Occipital lobe (tissue), 2 donors: ENCODE results near the gene DLG2. TPM values are rescaled to one million over a fixed set of nuclear protein-coding genes. Genes with fewer than 3 reads are reported as not detected.

Experiments
- DNase-seq: peaks from one replicate; lab custom pipeline; 2025; lab: John Stamatoyannopoulos, UW
- total RNA-seq: library from RNA; depleted of rRNA; stranded (reverse); fragments of >200 nt; gene quantifications from one replicate; pipeline ENCODE4 v1.2.3, GENCODE V29; 2014

DLG2 gene
- total RNA-seq, 1 donor from 2014 or later, result 353 TPM

DNA sequence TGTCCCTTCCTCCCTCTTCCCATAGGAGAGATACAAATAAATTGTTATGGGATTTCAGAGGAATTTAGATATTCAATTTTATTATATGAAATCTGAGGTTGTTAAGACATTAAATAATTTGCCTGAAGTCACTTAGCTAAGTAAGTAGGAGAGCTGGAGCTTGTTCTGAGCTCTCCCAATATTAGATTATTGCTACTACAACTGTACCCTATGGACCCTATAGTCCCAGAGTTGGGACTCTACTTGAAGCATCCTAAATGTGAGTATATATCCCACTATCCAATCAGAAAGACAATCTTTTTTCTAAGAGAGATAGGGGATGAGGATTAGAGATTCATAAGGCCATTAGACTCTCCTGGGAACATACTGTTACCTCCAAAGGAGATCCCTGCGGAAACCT lies 1130.0 kb downstream of the DLG2 start:
- no peak for DNase-seq

DNA sequence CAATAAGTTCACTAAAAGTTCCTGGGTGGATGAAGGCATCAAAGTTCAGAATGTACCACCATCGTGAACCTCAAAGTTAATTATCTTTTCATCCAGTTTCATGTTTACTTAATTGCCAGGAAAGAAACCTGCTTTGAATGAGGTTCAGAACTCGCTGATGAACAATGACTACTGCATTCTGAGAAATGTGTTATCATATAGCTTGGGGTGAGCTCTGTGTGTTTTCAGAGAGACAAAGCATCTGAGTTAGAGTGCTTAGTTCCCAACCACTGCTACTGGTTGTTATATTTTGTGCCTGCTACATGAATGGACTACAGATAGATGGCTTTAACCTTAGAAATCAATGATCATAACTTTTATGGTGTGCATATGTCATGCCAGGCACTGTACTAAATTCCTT lies 1131.0 kb downstream of the DLG2 start:
- DNase-seq, result no peak

DNA sequence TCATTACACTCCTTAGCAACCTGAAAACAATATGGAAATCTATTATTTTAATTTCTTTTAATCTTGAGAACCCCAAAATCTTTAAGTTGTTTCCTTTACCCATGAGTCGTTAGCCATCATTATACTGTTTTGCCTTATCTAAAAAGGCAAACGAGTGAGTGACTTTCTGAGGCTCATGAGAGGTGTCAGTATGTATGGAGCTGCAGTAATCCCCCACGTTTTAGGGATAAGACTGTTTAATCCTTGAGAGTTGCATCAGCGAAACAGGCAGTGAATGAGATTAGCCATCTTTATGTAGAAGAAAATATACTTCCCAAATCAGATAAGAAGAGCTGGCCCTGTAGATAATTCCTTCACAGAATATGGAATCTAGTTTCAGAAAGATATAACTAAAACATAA lies 1147.0 kb downstream of the DLG2 start:
- DNase-seq, result no peak

DNA sequence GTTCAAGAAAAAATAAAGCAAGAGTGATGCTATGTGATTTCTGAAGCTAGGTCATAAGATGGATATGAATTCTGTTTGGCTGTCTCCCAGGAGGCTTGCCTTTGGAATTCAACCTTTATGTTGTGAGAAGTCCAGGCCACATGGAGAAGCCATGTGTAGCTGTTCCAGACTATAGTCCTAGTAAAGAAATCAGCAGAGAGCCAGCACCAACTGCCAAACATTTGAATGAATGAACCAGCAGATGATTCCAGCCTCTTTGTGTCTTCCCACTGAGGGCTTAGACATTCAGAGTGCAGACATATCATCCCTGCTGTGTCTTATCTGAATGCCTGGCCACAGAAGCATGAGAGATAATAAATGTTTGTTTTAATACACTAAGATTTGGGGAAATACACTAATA lies 1150.6 kb downstream of the DLG2 start:
- DNase-seq, result no peak

DNA sequence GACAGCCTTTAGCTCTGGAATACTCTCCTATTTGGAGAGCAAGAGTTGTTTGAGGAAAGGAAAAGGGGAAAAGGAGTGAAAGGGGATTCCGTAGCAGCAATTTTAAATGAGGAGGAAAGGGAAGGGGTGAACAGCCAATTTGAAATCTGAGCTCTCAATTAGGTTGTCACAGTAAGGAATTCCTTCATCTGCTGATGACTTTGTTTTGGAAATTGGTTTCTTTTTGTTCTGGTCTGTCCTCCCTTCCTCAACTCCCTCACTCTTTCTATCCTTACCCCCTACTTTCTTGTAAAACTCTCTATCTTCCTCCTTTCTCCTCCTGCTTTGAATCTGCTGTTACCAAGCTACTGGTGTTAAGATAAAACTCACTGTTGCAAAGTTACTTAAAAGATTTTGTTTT lies 1155.6 kb downstream of the DLG2 start:
- no peak for DNase-seq

DNA sequence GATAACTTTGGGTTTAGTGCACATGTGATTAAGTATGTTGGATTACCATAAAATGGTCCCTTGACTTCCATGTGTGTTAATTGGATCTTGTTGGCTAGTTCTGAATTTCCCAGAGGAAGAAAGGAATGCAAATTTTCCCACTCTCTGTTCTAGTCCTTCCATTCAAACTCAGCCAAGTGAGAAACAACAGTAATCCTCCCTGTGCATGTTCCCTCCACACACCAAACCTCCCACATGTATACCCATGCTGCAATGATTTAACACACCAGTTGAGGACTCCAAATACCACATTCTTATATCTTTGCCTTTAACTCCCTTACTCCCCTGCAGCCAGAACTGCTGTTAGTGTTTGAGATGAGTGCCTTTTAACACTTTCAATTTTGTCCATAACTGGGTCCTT lies 1158.9 kb downstream of the DLG2 start:
- DNase-seq, result no peak

DNA sequence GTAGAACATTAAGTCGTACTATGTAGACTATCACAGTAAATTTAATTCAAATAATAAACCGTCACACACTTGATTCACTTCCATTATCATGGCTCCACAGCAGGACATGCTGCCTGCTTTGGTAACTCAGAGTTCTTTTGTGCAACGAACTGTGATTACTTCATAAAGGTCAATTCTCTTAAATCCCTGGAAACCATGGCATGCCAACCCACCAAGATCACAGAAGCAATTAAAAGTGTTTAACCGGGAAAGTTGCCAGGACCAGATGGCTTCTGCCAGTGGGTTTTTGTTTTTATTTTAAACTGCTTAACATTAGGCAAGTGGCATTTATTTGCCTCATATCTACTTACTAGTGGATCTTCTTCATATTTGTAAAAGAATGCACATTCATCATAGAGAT lies 1162.1 kb downstream of the DLG2 start:
- DNase-seq, result no peak

DNA sequence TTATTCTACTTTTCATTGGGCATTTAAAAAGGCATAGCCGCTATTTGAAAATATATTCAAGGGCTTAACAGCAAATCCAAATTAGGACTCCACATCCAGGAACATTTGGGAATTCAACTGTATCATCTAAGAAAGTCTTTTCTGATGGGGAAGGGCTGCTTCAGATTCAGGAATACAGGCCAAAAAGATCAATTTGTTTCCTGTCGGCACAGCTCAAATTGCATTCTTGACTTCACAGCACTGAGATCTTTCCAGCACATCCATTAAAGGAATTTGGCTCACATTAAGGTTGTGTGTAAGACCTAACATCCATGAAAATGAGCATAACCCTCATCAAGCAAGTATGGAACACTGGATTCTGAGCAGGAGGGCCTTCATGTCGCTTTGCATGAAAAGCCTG lies 1171.5 kb downstream of the DLG2 start:
- no peak for DNase-seq

DNA sequence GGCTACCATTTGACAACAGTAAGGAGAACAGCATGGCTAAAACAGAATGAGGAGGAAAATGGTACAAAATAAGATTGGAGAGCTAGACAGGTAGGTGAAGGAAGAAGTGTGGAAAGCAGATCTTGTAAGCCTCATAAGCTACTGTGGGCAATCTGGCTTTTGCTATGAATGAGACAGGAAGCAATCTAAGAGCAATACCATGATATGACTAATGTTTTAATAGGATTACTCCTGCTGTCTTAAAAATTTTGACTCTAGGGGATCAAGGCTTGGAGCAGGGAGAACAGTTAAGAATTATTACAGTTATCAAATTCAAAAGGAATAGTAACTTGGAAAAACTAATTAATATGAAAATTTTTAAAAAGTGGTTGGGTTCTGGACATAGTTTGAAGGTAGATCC lies 1174.9 kb downstream of the DLG2 start:
- DNase-seq, result no peak

DNA sequence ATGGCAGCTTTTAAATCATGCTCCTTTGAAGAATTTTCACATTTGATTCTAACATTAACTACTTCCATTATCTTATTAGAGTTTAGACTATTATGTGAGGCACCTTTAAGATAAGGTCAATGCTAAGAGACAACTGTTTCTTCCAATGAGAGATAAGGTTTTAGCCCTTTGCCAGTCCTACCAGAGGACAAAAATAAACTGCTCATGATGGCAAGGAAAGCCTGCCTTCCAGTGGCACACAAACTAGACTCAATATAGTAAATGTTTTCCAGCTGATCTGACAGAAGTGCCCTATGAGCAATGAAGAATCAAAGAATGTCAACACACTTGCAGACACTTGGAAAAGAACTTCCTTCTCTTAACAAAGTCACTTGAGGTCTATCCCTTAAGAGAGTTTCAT lies 1188.6 kb downstream of the DLG2 start:
- no peak for DNase-seq

DNA sequence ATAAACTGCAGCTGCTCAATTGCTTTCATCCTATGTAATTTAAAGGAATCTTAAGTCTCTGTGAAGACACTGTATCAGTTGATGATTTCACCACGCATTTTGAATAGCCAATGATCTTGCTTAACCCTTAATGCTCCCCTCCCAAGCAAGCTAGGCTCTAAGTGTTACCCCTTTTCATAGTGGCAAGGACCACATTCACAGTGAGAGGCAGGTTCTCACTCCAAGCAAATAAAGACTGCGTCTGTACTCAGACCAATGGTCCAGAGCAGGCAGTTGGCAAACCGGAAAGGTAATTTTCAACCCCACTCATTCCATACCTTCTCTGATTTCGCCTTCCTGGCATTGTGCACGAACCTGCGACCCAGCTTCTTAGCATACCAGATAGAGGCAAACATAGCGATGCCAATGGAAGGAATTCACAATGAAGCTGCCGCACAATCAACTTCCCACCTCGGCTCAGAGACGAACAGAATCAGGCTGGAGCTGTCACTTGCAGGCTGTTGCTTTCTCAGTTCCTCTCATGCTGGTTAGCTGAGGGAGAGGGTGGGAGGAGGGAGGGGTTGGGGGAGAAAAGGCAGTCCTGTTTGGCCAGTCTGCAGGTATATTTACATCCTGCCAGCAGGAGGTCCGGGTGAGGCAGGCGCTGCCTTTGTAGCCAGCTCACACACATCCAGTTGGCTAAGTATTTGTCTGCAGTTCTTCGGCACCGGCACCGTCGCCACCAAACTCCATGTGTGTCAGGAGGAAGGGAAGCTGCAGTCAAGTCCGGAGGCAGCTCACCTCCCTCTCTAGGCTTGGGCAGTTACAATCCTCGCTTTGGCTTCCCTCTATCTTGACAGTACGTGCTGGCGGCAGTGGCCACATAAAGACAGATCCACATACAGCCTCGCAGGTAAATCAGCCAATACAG lies 1189.8 kb downstream of the DLG2 start:
- peak; percentile 50 for DNase-seq

DNA sequence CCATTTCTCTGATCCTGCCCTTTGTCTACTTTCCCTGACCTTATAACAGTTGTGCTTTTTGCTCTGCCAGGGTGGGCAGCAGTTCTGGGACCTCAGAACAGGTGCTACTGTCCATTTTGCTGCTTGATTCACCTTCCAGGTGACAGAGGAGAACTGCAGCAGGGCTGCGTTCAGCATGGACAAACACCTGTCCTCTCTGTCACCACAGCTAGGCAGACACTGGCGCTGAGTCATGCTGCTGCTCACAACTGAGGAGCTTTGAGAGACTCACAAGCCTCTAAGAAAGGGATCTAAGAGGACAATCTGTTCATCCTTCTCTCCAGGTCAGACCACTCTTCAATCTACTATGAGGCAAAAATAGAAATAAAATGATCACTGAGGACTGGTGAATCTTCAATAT lies 1196.5 kb downstream of the DLG2 start:
- peak; percentile 4 for DNase-seq

DNA sequence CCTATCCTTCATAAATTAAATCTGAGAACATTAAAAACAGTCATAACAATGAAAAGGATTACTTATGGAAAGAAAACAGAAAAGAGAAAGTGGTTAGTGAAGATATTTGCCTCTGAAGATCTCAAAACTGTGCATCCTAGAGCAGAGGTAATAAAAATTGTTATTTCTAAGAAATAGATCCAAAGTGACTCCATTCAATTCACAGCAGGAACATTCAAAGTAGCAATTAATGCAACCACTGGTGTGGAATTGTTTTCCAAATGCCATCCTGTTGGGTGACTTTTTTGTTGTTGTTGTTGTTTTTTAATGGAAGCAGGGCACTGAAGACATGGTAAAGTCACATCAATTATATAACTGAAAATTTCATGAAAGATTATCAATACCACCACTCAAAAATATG lies 1201.5 kb downstream of the DLG2 start:
- DNase-seq, result no peak

DNA sequence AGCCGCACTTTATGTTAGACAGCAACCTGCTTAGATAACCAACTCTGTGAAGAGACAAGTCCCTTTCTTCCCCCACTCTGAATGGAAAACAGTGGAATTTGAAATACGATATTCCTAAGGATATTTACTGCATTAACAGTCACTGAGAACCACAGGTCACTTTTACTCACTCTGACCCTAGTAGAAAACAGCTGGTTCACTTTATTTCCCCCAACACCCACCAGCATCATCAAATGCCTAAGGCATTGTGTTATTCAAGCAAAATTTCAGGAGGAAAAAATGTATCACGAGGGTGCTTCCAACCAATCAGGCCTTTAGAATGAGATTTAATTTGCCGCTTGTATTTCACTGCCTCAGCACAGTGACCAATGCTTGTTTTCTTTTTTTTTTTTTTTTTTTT lies 1206.9 kb downstream of the DLG2 start:
- no peak for DNase-seq

DNA sequence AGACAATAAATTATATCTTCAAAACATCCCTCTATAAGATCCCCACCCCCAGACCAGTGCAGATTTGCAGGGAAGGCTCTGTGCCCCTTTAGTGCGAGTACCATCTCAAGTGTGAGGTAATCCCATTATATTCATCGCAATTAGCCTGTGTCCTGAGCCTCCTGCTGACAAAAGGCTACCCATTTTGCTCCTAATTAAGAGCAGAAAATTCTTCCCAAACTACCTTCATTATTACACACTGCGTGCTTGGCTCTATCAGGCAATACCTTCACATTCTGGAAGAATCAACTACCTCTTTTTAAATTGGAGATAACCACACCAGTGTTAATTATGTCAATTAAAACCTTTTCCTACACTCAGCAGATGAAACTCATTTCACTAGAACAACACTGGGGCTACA lies 1207.5 kb downstream of the DLG2 start:
- no peak for DNase-seq

DNA sequence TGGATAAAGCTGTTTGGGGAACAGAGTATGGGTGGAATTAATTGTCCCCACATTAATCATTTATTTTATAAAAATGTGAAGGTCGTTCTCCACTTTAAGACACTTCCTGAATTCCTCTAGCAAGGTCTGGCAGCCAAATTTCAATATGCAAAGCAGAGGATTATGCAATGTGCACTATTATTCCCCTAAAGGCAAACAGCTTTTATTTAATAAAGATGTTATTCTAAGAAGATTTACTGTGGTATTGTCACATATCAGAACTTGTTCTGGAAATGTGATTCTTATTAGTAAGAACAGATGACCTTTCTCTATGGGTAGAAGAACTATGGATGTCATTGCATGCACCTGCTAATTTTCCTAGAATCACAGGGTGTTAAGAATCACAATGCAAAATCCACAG lies 1212.2 kb downstream of the DLG2 start:
- DNase-seq, result no peak

DNA sequence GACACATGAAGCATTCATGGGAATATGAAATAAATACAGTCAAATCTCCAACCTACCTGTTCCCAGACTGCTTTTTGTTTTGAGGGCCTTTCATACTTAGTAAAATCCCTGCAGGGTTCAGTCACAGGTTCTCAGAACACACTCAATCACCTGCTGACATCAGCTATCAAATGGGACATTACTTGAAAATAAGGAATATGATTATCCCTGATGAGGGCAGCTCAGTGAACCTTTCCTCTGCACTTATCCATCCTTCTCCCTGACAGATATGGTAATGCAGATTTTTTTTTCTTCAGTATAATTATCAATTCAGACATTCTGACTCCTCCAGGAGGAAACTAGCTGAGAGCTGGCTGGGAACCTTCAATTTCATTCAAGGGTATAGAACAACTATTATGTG lies 1213.6 kb downstream of the DLG2 start:
- DNase-seq, result no peak

DNA sequence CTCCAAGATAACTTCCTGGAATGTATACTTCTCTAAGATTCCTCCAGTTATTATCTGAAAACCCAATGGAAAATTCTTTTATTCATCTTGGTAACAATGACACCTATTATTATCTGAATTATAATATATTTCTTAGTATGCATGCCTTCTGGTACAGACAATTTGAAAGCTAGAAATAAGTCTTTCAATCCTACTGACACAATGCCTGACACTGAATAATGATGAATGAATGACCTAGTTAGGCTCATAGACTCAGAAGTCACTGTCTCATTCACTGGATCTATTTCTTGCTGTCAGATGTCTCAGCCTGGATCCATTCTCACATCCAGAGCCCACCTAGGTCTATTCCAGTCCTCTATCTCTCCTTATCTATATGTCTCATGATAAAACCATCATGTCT lies 1214.3 kb downstream of the DLG2 start:
- no peak for DNase-seq

DNA sequence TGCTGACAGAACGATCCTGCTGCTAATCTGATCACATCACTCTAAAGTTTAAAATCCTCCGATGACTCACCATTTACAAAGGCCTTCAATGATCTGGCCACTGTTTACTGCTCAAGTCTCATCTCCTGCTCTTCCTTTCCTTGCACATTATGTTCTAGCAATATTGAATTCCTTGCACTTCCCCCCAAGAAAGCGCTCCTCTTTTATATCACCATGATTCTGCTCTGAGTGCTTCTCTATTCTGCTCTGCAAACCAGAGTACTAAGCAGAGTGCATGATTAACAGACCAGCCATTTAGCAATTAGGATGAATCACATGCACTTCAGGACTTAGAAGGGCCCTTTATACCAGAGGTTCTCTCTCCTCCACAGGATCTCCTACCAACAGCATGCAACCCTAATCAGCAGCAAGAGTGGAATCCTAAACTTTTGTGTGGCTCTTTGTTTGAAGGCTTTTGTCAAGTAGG lies 1218.2 kb downstream of the DLG2 start:
- no peak for DNase-seq

DNA sequence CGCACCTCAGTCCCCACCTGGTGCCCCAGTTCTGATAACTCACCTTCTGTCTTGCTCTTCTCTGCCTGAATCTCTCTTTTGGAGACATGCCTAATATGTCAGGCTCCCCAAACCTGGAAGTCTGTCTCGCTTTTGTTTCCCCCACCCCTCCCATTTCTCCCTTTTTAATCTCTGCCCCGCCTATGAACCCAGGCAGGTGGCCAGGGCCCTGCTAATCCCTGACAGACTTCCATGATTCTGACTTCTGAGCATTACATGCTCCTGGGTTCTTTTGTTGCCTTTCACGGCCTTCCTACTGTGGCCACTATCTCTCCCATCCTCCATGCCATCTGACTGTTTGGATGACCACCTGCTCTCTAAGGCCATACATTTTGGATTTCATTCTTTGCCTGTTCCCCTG lies 1220.1 kb downstream of the DLG2 start:
- no peak for DNase-seq

DNA sequence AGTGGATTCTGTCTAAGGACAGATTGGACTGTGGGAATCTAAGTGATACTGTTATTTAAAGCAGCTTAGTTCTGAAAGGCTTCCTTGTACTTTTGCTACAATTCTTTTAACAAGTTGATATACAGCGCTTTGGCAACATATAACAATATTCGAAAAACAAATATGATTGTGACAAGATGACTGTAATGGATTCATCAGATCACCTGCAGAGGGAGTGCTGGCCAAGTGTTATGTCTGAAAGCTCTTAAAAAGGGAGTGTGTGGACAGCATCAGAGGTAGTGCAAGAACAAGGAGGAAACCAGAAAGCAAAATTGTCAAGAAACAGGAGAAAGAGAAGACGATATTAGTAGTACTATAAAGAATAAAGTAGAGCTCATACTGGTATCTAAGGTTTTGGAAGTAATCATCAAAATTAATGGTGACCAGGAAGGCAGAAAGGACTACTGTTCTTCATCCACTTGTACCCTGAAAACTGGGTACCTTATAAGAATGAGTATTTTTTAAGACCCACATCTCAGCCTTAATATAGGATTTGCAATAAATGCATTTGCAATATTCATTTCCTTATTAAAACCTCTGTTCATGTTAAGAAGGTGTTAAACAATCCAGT lies 1229.0 kb downstream of the DLG2 start:
- DNase-seq, result no peak

DNA sequence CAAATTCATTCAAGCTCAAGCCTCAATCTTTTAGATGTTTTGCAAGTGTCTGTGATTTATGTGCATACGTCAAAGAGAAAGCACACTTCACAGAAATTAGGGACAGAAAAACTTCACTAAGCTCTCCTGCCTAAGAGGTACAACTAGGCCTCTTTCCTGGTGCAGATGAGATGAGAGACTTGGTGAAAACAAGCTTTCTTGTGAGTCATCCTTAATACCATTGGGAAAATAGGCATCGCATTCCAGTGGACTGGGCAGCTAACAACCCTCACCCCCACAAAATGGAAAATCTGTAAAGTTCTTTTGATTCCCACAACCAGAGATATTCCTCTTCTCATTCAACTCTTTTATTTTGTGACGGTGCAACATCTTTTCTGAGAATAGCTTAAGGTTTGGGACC lies 1230.6 kb downstream of the DLG2 start:
- no peak for DNase-seq

DNA sequence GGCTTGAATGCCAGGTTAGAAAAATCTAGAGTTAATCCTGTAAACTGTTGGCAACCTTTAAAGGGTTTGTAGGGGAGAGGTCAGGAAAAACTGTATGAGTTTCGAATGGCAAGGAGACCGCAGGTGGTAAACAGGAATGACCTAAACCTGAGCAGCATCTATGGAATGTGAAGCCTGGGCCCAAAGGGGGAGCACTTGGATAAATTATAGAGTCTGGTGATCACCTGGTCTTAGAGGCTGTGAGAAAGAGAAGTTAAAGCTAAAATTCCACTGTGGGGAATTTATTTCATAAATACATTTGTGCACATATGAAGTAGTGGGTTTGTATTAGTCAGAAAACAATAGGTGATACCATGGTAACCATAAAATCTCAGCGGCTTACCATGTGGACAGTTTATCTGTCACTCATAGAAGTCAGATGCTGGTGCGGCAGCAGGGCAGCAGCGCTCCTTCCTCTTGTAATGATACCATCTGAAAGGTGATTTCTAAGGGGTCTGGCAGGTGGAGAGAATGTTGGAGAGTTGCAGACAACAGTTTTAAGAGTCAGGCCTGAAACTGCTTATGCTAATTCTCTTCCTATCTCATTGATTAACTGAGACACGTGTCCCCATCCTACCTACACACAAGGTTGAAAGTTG lies 1236.6 kb downstream of the DLG2 start:
- no peak for DNase-seq
